Measurements from ENCODE around the gene MAP7D2. TPM values are rescaled to one million over a fixed set of nuclear protein-coding genes. Genes with fewer than 3 reads are reported as not detected.
A peak's percentile ranks its signal among the peaks of the same experiment; 100 is the strongest.

MAP7D2 gene
- total RNA-seq, 1 experiment from 2014 or later, result 0.19 TPM

DNA sequence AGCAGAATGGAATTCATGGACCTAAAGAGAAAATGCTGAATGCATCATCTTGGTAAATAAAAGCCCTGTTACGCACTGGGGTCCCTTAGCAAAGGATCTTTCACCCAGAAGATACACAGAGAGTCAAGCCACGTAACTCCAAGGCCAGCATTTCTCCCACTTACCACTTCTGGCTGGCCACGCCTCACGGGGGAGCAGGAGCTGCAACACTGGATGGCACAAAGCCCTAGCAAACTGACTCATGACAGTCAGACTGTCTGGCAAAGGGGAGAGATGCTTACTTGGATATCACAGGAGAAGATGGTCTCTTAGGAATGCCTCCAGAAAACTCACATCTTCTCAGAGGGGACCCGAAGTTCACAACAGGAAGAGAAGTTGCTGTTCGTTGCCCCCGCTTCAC is 74.5 kb downstream of the MAP7D2 start:
- Mint-ChIP-seq H3K27ac (ENCODE audit: low read depth, unreplicated experiment) (no peak overlapping the region), H3K9me3 (ENCODE audit: unreplicated experiment) (no peaks in the 10 kb centered on the region), H3K4me1 (ENCODE audit: insufficient read depth, unreplicated experiment) (no peaks in the 10 kb centered on the region), H3K27me3 (ENCODE audit: insufficient read depth, unreplicated experiment) (peaks cover 56% of the 10 kb centered on the region), H3K4me3 (ENCODE audit: unreplicated experiment) (no peak overlapping the region), H3K36me3 (ENCODE audit: insufficient read depth, unreplicated experiment) (no peaks in the 10 kb centered on the region)
- no TSS peak for BruUV-seq (replicated peaks)
- no peak for TF ChIP-seq CTCF (IDR thresholded peaks at IDR 0.05; ENCODE audit: unreplicated experiment)
- intact Hi-C loops (cut with micrococcal nuclease), result no loop called here
- peak; percentile 9 for DNase-seq (ENCODE audit: unreplicated experiment)
- ChIA-PET CTCF (no interaction called here), POLR2A (no interaction called here)

- intact Hi-C loops (cut with micrococcal nuclease), result no loop called here
- TF ChIP-seq CTCF (IDR thresholded peaks at IDR 0.05; ENCODE audit: unreplicated experiment), result no peak
- Mint-ChIP-seq H3K27me3 (ENCODE audit: insufficient read depth, unreplicated experiment) (peaks cover 48% of the 10 kb centered on the region), H3K27ac (ENCODE audit: low read depth, unreplicated experiment) (no peak overlapping the region), H3K36me3 (ENCODE audit: insufficient read depth, unreplicated experiment) (no peaks in the 10 kb centered on the region), H3K4me3 (ENCODE audit: unreplicated experiment) (no peak overlapping the region), H3K9me3 (ENCODE audit: unreplicated experiment) (no peaks in the 10 kb centered on the region), H3K4me1 (ENCODE audit: insufficient read depth, unreplicated experiment) (no peaks in the 10 kb centered on the region)
- no peak for DNase-seq (ENCODE audit: unreplicated experiment)
- no TSS peak for BruUV-seq (replicated peaks)
- ChIA-PET POLR2A (interaction anchor here (0.7 kb wide), 1 partner anchor 1049 kb away, joined by 3 read pairs; no protein-coding TSS in a partner anchor), CTCF (no interaction called here)
These were observed 77.7 kb downstream of the MAP7D2 start for GRCh38 chrX:20038966-20039365.

GRCh38 chrX:20037186-20037585 is 79.5 kb downstream of the MAP7D2 start:
- Mint-ChIP-seq H3K27ac (ENCODE audit: low read depth, unreplicated experiment) (no peak overlapping the region), H3K4me1 (ENCODE audit: insufficient read depth, unreplicated experiment) (no peaks in the 10 kb centered on the region), H3K9me3 (ENCODE audit: unreplicated experiment) (no peaks in the 10 kb centered on the region), H3K4me3 (ENCODE audit: unreplicated experiment) (no peak overlapping the region), H3K36me3 (ENCODE audit: insufficient read depth, unreplicated experiment) (no peaks in the 10 kb centered on the region), H3K27me3 (ENCODE audit: insufficient read depth, unreplicated experiment) (peaks cover 39% of the 10 kb centered on the region)
- ChIA-PET CTCF (no interaction called here), POLR2A (interaction anchor here (0.7 kb wide), 1 partner anchor 55 kb away, joined by 3 read pairs; no protein-coding TSS in a partner anchor)
- intact Hi-C loops (cut with micrococcal nuclease), result no loop called here
- DNase-seq (ENCODE audit: unreplicated experiment), result no peak
- no TSS peak for BruUV-seq (replicated peaks)
- TF ChIP-seq CTCF (IDR thresholded peaks at IDR 0.05; ENCODE audit: unreplicated experiment), result no peak

DNA sequence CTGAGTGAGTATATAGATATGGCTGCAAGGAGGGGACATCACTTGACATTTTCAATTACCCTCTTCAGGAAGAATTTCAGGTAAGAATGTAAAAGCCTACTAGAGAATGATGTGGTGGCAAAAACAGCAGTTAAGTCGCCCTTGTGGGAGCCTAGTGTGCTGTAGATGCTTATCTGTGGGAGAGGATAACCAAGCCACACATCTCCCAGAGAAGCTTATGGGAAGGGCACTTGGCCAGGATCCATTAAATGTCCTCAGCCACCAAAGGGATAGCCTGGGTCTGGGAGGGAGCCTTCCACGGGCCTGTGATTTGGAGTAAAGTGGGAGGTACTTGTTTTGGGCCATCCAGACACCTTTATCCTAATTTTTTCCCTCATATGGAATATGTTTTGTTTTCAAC is 84.5 kb downstream of the MAP7D2 start:
- no peak for TF ChIP-seq CTCF (IDR thresholded peaks at IDR 0.05; ENCODE audit: unreplicated experiment)
- Mint-ChIP-seq H3K27me3 (ENCODE audit: insufficient read depth, unreplicated experiment) (peaks cover 11% of the 10 kb centered on the region), H3K4me3 (ENCODE audit: unreplicated experiment) (no peak overlapping the region), H3K36me3 (ENCODE audit: insufficient read depth, unreplicated experiment) (no peaks in the 10 kb centered on the region), H3K4me1 (ENCODE audit: insufficient read depth, unreplicated experiment) (no peaks in the 10 kb centered on the region), H3K27ac (ENCODE audit: low read depth, unreplicated experiment) (no peak overlapping the region), H3K9me3 (ENCODE audit: unreplicated experiment) (no peaks in the 10 kb centered on the region)
- intact Hi-C loops (cut with micrococcal nuclease), result no loop called here
- no TSS peak for BruUV-seq (replicated peaks)
- ChIA-PET CTCF (interaction anchor here (0.6 kb wide), 1 partner anchor 33 kb away, joined by 3 read pairs; no protein-coding TSS in a partner anchor), POLR2A (no interaction called here)
- DNase-seq (ENCODE audit: unreplicated experiment), result no peak
